HG03196 (cell line): ENCODE measurements around the gene PHACTR2.
"Not testable (repeated sequence)": the region's sequence is repeated elsewhere in the genome, so short reads cannot be mapped to it uniquely, and the experiment has no call there.

Experiments
- ATAC-seq: cut with Tn5 transposase; IDR thresholded peaks from one replicate; pipeline ENCODE4 v1.9.1; 2021; ENCODE audit not compliant: unreplicated experiment

Gene PHACTR2

GRCh38 chr6:143761074-143761473 lies 83.3 kb downstream of the PHACTR2 start:
- no peak for ATAC-seq

- no peak for ATAC-seq
These were observed 84.4 kb downstream of the PHACTR2 start for GRCh38 chr6:143762126-143762525.

DNA sequence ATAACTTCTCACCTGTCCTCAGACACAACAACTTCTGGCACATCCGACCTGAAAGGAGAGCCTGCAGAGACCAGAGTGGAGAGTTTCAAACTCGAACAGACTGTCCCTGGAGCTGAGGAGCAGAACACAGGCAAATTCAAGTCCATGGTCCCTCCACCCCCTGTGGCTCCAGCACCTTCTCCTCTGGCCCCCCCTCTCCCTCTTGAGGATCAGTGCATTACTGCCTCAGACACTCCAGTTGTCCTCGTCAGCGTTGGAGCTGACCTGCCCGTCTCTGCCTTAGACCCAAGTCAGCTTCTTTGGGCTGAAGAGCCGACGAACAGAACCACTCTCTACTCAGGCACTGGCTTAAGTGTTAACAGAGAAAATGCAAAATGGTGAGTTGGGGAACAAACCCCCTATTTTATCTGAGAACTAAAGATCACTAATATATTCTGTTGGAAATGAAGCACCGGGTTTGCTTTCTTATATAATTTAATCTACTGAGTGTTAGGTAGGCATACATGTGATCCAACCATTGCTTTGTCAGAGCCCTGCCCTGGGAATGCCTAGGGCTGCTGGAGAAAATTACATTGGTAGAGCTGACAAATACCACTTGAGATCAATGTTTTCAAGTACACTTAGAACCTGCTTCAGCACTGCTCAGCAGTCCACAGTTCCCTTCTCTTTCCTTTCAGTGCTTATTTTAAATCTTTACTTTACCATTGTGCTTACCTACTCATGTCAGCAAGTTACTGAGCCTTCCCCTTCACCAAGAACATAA lies 87.8 kb downstream of the PHACTR2 start:
- no peak for ATAC-seq

GRCh38 chr6:143766185-143766553 lies 88.4 kb downstream of the PHACTR2 start:
- no peak for ATAC-seq

- no peak for ATAC-seq
These were observed 89.7 kb downstream of the PHACTR2 start for GRCh38 chr6:143767433-143767832.

- no peak for ATAC-seq
These were observed 94.6 kb downstream of the PHACTR2 start for GRCh38 chr6:143772116-143773086.

GRCh38 chr6:143773506-143774150 lies 95.9 kb downstream of the PHACTR2 start:
- ATAC-seq, result no peak

DNA sequence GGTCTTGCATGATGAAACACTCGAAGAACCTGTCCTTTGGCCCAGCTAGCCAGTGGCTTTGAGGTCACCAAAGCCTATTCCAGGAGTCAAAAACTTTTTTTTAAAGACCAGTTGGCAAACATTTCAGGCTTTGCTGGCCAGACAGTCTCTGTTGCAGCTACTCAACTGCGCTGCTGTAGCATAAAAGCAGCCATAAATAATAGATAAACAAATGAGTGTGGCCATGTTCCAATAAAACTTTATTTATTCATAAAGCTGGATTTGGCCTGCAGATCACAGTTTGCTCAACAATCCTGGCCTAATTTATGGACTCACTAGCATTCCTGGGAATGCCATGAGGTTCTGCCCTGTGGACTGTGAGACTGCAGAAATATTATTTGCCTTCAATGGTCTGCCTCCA lies 96.6 kb downstream of the PHACTR2 start:
- ATAC-seq, result no peak

GRCh38 chr6:143775336-143775735 lies 97.6 kb downstream of the PHACTR2 start:
- ATAC-seq, result no peak

DNA sequence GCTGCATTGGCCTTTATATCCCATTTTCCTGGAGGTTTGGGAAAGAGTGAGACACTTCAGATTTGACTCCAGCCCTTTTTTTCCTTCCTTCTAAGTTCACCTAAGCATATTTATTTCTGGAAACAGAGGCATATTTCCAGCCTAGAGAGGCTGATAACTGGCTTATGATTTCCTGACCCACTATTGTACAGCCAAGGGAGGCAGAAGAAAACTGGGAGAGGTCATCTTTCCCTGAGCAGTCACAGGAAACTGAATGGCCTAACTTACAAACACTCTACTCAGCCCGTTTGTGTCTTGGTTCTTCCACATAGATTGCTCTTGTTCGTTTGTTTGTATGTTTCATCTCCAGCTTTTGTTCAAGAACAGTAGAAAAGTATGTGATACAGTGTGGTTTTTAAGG lies 101.2 kb downstream of the PHACTR2 start:
- ATAC-seq, result no peak

- ATAC-seq, result no peak
These were observed 104.7 kb downstream of the PHACTR2 start for GRCh38 chr6:143782481-143782880.

GRCh38 chr6:143783077-143783476 lies 105.3 kb downstream of the PHACTR2 start:
- ATAC-seq, result no peak

GRCh38 chr6:143784316-143784715 lies 106.6 kb downstream of the PHACTR2 start:
- ATAC-seq, result no peak

GRCh38 chr6:143786371-143786770 lies 108.6 kb downstream of the PHACTR2 start:
- ATAC-seq, result not testable (repeated sequence)

- ATAC-seq, result no peak
These were observed 114.9 kb downstream of the PHACTR2 start for GRCh38 chr6:143792402-143793279.

GRCh38 chr6:143793280-143793619 lies 115.5 kb downstream of the PHACTR2 start:
- ATAC-seq, result no peak

GRCh38 chr6:143796551-143796950 lies 118.8 kb downstream of the PHACTR2 start:
- ATAC-seq, result not testable (repeated sequence)

- not testable (repeated sequence) for ATAC-seq
These were observed 120.7 kb downstream of the PHACTR2 start for GRCh38 chr6:143798487-143798886.

- no peak for ATAC-seq
These were observed 125.2 kb downstream of the PHACTR2 start for GRCh38 chr6:143802833-143803565.
